ENCODE measurements around the gene HYAL1.

HYAL1 gene

DNA sequence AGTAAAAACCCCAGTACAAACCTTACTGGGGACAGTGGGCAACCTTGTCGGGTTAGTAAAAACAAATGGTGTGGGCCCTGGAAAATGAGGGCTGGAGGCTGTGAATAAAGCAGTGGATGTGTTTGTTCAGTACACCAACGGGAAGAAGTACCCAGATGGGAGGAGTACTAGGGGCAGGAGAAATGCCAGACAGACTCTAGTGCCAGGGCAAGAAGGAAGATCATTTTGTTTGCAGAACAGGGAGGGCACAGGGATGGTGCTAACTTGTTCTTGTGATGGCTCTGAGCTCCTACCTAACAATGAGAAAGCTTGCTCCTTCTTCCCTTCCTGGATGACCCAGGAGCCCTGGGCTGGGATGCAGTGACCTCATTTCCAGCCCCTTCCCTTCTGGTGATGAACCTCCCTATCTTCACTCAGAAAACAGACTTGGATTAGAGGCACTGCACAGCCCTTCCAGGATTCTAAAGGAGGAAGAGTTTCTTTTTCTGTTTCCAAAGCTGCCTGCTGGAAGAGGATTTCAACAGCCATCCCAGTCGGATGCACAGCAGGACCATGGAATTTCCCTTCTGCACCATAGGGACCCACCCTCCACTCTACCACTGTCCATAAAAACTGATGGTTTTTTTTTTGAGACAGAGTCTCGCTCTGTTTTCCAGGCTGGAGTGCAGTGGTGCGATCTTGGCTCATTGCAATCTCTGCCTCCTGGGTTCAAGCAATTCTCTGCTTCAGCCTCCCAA lies 31.1 kb upstream of the HYAL1 start:
- no peak for DNase-seq (ENCODE audit: low read depth in 2 of 2)

DNA sequence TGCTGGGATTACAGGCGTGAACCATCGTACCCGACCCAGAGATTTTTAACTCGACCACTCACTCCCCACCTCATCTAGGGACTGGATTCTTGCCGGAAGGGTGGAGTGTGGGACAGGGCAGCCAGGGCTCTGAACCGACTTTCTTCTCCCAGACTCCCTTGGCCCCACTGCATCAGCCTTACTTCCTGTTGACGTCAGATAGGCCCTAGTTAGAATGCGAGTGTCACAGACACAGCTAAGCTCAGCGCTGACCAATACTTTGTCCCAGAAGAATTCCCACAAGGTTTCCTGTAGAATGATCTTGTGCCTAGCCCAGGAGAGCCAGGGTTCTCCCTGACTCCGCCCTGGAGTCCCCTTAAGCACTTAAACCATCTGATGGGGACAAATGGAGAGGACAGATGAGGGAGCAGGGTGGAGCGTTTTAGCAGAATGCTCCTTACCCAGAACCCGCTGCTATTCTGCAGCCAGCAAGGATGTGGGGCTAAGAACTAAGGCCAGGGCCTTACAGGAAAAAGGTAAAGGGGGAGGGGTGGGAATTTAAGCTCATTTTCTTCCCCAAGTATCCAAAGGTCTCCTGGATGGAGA lies 30.5 kb upstream of the HYAL1 start:
- no peak for DNase-seq (ENCODE audit: low read depth in 2 of 2)

DNA sequence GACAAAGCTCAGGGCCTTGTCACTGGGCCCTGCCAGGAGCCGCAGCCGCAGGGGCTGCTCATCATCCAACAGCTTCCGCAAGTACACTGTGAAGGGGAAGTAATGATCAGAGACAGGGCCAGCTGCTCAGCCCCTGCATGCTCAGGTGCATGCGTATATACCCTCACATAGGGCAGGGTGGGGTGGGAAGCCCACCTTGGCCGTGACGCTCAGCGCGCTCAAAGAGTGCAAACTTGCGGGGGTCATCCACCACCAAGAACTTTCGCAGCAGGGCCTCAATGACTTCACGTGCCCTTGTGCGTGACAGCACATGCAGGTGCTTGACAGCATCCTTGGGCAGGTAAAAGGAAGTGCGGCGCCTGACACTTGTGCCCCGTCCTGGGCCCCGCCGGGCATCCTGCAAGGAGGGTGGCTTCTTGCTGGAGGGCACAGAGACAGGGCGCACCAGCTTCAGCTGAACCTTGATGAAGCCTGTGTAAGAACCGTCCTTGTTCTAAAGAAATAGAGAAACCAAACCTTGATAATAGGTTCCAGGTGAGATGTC lies 28.1 kb upstream of the HYAL1 start:
- DNase-seq (ENCODE audit: low read depth in 2 of 2), result no peak

DNA sequence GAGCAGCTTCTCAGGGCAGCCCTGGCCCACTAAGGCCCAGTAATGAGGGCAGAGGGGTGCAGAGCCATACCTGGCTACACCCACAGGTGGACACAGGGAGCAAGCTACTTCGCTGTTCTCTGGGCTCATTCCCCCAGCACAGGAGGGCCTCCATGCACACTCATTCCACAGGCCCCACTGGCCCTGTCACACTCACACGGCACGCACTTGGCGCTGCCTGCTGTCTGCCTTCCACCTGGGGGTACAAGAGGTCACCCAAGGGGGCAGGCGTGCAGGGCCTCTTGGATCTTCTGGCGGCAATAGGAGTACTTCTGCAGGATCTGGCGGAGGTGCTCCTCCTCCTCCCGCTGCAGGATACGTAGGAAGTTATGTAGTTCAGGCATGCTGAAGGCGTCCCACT lies 27.0 kb upstream of the HYAL1 start:
- DNase-seq (ENCODE audit: low read depth in 2 of 2), result no peak

DNA sequence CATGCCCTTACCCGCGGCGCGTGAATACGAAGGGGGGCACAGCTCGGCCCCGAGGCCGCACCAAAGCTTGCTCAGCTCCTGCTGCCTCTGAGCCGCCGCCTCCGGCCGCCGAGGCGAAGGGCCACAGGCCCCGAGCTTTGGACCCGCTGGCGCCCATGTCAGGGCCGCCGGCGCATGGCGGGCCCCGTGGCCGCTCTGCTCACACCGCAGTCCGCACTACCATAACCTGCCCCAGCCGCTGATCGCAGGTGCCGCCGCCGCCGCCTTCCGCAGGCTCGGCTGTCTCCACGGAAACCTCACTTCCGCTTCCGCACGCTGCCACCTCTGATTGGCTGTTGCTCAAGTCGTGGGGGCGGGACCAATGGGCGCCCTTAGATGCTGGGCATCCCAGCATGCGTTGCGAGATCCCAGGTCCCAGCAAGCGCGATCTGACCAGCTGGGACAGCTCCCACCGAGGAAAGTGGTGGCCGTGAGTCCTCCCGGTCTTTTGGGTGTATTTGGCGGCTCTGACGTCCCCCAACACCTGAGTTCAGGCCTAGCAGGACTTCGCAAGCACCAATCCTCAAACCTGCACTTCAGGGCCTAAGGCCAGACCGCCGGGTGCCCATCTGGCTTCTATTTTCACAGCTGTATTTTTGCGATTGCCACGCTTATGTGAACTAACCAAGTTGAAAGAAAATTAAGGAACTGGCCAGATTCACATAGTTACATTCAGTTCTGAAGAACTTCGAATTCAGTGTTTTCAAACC lies 24.7 kb upstream of the HYAL1 start, which contains the start of gene TUSC2:
TSS of gene TUSC2 (minus strand) at position 281 of the 749 bp plus-strand sequence. CDS start at position 157, 124 bp downstream.
- DNase-seq (ENCODE audit: low read depth in 2 of 2), result peak; percentile 82 to 83

DNA sequence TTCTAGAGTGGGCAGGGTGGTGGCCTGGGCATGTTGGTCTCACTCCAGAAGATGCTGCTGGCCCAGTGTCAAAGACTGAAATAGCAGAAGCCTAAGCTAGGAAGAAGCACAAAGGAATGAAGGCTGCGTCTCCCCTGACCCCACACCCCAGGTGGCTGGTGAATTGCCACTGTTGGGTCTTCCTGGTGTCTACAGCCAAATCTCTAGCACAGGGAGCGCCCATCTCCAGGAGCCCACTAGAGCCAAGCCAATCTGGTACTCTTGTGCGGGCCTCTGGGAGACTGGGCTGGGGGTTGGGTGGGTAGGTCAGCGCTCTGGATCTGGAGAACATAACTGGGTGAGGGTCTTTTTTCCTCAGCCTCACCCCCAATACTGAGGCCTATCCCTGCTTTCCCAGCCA lies 23.8 kb upstream of the HYAL1 start:
- DNase-seq (ENCODE audit: low read depth in 2 of 2), result no peak

DNA sequence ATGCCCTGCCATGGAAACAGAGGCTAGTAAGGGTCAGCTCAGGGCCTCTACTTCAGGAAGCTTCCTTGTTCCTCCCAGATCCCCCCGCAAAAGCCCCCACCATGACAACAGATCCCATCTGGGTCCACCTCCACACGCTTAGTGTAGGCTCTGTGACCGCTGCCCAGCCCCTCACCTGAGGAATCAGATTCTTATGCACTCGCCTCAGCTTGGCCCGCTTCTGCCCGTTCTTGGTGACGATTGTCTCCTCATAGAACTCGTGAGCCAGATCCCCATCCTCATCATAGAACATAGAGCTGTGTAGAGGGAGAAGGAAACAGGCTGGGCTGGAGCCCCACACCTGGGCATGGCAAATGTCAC lies 22.8 kb upstream of the HYAL1 start:
- DNase-seq (ENCODE audit: low read depth in 2 of 2), result no peak

DNA sequence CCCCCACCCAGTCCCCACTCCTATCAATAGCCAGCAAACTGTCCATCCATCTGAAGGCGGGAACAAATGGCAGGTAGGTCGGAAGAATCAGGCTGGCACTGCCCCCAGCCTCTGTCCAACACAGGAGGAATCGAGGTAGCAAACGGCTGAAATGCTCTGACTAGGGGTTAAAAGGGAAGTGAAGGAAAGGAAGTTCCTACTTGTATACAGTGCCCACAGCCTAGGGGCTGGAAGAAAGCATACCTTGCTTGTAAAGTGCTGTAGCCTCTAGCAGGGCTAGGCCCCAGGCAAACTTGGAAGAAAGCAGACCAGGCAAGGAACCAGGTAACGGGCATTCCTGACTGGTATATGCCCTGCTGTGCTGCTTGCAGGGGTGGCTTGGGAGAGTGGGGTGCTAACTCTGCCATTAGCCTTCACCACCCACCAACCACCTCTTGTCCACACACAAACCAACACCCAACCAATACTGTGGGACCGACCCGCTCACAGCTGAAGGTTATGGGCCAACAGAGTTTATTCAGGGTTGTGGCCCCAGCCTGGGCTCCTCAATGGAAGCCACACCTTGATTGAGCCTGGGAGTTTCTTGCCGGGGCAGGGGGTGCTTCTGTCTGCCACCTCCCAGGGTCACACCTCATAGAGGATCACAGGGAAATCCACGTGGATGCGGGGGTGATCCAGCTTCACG lies 22.3 kb upstream of the HYAL1 start:
- DNase-seq (ENCODE audit: low read depth in 2 of 2), result no peak

DNA sequence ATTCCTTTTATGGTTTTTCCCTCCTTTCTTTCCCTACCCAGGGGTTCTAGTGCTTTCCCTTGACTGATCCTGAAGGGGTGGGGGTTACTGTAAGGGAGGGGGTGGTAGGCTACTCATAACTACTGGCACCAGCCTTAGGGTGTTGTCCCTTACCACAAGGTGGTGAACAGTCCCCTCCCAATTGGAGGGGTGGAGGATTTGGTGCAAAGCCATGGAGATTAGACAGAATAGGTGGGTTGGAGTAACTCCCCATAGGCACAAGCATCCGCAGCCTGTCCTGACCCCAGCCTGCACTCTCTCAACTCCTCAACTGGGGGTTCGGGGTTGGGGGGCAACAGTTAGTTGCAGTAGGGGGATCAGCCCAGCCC lies 21.7 kb upstream of the HYAL1 start:
- no peak for DNase-seq (ENCODE audit: low read depth in 2 of 2)

DNA sequence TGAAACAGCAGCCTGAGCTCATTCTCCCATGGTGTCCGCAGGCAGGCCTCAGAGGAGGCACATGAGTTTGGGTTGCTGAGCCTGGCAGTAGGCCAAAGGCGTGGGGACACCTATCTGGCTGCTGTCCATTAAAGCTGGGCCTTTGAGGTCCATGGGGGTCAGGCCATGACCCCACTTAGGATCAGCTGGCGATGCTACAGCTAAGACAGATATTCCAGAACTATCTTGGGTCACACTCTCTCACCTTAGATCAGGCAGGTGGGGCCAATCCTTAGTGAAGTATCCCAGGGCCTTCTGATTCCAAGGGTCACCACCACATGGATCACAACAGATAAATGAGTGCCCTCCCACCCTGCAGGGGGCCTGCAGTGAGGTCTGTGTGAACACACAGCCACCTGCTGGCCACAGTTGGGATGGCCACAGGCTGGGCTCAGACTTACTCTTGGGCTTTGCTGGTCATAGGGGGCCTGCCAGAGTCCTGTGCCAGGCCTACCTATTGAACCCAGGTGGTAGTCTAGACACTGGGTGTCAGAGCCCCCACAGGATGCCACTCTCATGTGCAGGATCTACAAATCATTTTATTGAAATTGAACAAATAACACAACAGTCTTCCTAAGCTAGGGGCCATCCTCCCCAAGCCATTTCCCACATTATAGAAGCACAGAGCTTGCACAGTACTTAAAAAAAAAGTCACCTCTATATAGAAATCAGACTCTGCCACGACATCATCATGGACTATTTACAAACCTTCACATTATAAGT lies 21.2 kb upstream of the HYAL1 start:
- DNase-seq (ENCODE audit: low read depth in 2 of 2), result no peak

DNA sequence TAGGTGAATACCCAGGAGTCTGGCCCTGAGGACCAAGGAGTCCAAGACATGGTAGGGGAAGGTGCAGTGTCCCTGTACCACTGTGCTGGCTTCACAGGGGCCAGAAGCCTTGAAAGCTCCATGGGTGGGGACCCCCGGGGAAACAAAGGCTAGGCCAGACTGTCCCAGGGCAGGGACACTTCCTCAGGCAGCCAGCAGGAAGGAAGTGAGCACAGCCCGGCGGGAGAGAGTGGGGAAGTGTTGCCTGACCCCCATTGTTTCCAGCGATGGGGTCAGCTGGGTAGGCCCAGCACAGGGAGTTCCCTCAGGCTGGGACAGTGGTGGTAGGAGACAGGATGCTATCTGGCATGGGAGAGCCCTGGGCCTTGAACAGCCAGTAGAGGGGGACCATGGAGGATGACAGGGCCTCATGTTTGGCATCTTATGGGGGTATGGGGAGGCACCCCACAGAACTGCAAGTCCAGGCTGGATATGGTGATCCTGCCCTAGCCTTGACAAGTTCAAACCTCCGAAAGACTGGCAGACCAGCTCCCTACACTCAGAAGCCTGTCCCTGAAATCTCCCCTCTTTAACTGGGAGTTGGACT lies 20.3 kb upstream of the HYAL1 start:
- no peak for DNase-seq (ENCODE audit: low read depth in 2 of 2)

DNA sequence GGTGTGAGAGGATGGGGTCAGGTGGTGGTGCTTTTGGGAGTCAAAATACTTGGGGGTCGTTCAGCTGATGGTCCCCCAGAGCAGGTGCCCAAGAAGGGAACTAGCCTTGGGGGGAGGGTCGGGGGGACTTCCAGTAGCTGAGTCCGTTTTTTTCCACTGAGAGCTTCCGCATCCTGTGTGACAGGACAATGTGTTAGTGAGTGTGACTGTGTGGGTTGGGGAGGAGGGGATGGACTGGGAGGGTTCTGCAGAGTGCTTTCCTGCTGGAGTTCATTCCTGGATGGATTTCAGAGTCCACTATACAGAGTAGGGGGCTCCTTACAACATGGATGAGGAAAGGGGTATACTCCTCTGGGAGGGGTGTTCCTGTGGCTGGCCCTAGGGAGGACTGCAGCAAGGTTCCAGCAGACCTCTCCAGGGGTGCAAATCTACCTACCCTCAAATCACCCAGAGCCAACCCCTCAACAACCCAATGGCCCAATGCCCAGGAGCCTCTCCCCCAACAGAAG lies 19.8 kb upstream of the HYAL1 start:
- DNase-seq (ENCODE audit: low read depth in 2 of 2), result no peak

DNA sequence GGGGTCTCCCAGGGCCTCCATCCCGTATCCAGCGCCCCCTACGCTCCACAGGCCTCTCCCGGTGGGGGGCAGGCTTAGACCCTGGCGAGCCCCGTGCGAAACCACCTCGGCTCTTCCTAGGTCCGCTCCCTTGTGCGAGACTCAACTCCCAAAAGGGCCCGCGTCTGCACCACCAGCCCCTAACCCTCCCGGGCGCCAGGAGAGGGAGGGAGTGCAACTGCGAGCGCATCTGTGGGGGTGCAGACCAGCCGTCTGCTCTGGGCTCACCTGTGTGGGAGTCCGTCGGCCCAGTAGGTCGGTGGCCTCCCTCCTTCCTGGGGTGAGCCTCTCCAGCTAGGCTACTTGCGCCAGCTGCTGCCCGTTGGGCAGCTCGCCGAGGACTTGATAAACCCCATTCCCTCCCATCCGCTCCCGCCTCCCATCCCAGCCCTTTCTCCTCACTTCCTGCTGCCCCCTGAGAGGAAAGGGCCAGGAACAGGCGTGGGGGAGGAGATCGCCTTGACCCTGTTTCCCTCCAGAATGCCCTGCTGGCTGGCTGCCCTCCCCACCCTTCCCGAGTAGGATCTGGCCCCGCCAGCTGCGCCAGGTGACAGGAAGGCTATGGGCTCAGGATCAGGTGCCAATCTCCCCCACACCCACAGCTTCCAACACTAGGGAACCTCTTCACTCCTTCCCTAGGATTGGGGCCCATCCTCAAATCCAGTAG lies 19.2 kb upstream of the HYAL1 start, which contains the start of gene HYAL2:
TSS of gene HYAL2 (minus strand) at position 360 of the 706 bp plus-strand sequence. CDS start 2,256 bp downstream, outside the sequence.
- no peak for DNase-seq (ENCODE audit: low read depth in 2 of 2)

DNA sequence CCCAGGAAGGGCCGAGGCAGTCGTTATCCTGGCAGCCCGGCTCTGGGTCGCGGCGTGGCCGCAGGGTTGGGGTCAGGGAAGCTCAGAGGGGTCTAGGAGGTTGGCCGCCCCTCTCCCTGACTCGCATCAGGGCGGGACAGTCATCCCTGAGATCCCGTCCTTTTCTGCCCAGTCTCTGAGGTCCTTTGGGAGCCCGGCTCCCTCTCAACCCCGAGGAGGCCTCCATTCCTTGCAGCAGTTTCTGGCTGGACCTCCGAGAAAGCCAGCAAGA lies 18.7 kb upstream of the HYAL1 start:
- no peak for DNase-seq (ENCODE audit: low read depth in 2 of 2)

DNA sequence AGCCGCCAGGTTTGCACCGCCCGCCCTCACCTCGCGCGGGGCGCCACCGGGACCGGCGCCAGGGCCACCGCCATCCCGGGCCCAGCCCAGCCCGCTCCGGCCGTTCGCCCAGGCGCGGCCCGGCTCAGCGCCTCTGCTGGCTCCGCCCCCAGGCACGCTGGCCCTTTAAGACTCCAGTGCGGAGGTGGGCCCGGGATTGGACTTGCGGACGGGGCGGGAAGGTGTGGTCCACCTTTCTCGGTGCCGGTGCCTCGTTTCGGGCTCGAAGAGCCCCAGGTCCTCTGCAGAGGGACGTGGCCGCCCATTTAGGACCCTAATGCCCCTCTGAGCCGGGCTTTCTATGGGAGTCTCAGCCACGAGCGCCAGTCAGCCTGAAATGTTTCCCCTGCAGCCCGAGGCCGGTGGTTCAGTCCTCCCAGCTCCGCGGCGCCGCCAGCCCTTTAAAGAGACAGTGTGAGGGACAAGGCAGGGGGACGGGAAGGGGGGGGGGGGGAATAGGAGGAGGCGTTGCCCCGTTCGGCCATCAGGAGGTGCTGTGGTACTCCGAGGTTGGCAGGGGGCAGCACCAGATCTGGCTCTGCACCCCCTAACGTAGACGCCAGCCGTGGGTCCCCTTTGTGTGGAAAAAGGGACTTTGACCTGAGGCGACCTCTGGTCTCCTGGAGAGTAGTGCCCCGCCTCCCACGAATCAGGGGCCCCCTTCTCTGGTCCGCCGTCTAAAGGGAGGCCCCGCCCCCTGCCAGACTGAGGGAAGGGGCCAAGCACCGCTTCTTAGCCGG lies 18.2 kb upstream of the HYAL1 start:
- peak; percentile 42 to 68 for DNase-seq (ENCODE audit: low read depth in 2 of 2)

DNA sequence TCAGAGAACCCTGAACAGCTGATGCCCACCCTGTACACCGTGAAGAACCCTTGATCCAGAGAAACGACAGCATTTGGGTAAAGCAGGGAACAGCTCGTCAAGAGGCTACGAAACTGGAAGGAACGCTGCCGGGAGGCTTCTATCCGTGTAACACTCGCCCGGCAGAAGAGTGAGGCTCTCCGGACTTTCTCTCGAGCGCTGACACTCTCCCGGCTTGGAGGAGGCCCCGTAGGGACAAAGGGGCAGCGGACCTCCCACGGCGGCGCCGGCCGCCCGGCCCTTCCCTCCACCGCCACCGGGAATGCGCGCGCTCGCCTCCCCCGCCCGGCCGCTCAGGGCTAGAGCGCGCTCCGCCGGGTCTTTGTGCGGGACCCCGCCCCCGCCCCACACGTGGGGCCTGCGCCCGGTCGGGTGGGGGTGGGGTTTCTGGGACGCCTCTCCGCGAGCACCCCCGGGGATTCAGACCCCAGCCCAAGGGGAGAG lies 17.5 kb upstream of the HYAL1 start:
- no peak for DNase-seq (ENCODE audit: low read depth in 2 of 2)

DNA sequence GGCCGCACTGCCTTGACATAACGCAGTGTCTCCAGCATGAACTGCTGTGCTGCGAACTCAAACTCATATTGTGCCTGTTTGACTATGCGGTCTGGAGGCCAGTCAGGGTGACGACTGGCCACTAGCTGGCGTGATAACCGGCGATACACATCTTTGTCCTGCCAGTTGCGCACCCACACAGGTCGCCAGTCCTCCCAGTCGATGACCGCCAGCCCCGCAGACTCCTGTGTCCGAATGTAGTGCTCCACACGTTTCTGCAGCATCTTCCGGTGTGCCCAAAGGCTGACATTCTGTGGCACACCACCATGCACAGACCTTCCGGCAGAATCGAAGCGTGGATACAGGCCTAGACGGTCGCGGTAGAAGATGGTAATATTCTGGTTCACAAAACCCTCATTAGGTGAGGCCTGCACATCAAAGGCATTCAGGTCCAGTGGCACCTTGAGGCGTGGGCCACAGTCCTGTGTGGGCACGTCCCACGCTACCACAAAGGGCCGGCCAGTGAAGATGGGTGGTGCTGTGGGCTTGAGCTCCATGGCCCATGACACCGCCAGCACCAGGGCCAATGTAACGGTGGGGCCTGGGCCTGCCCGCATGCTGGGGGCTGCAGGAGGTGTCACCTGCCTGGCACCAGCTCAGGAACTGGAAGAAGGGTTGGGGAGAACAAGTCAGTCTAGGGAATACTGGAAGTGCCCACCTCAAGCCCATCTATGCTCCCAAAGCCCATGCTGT lies 16.7 kb upstream of the HYAL1 start:
- no peak for DNase-seq (ENCODE audit: low read depth in 2 of 2)

DNA sequence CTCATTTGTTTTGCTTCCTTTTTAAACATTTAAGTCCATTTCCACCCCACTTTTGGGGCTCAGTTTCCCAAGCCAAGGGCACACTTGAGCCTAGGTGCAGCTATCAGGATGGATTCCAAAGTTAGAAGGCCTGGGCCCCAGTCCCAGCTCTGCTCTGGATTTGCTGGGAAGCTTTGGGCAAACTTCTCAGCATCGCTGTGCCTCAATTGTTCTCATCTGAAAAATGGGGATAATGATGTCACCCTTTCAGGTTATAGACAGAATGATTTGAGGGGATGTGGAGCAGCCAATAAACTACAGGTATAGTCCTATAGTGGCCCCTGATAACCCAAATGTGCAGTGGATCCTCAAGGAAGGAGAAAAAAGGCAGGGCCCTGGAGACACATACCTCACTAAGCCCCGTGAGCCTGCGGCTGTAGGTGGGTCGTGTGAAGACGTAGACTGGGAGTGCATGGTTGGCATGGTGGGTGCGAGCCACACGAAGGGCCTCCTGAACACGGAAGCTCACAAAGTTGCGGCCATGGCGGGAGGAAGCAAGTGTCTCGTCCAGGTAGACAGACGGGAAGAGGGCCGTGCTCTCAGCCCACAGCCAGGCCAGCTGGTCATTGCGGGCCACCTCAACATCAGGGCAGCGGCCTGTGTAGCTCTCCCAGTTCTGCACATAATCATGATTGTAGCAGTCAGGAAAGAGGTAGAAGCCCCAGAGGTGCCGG lies 16.0 kb upstream of the HYAL1 start:
- DNase-seq (ENCODE audit: low read depth in 2 of 2), result no peak
